HepG2 (cell line): ENCODE measurements around the gene ITPR1. TPM values are rescaled to one million over a fixed set of nuclear protein-coding genes. Genes with fewer than 3 reads are reported as not detected.

Experiments used
- CEBPZ ChIP-seq: IDR thresholded peaks from 2 replicates; pipeline ENCODE4 v1.6.1; 2012; ENCODE audit warnings: low read length, improper control_type of control experiment
- FOXJ3 ChIP-seq: sonication (generic); formaldehyde crosslinking; IDR thresholded peaks from 2 replicates; pipeline ENCODE4 v1.4.0; 2020; ENCODE audit warnings: missing genetic modification reagents, mild to moderate bottlenecking, borderline replicate concordance
- HNF1A ChIP-seq, 2 experiments: sonication (generic) in 1 of 2; formaldehyde crosslinking in 1 of 2; IDR thresholded peaks; 2 replicates each; pipeline versions ENCODE4 v1.4.0 to v1.6.1; 2016 to 2020; ENCODE audit warnings: borderline replicate concordance in 1 of 2, low read depth in 1 of 2, mild to moderate bottlenecking in 1 of 2, missing genetic modification reagents in 1 of 2
- NCOA5 ChIP-seq: sonication (generic); formaldehyde crosslinking; IDR thresholded peaks from 2 replicates; pipeline ENCODE4 v1.4.0; 2020; ENCODE audit warnings: missing genetic modification reagents
- TCF12 ChIP-seq, 2 experiments: fragments of 450-650 bp in 1 of 2; sonication (generic) in 1 of 2; formaldehyde crosslinking in 1 of 2; IDR thresholded peaks; 2 replicates each; pipeline versions ENCODE4 v1.6.1 to v1.8.0; 2017 to 2022; ENCODE audit warnings: antibody characterized with exemption in 1 of 2, mild to moderate bottlenecking in 1 of 2, missing genetic modification reagents in 1 of 2, moderate library complexity in 1 of 2
- ZBTB40 ChIP-seq, 2 experiments: fragments of 450-650 bp in 1 of 2; sonication (generic) in 1 of 2; formaldehyde crosslinking in 1 of 2; IDR thresholded peaks; 2 replicates each; pipeline versions ENCODE4 v1.6.1 to v1.8.0; 2016 to 2022; ENCODE audit warnings: antibody characterized with exemption in 1 of 2, mild to moderate bottlenecking in 1 of 2, missing genetic modification reagents in 1 of 2
- ZNF552 ChIP-seq: sonication (generic); formaldehyde crosslinking; IDR thresholded peaks from 2 replicates; pipeline ENCODE4 v1.9.0; 2022; ENCODE audit warnings: missing genetic modification reagents, mild to moderate bottlenecking, borderline replicate concordance
- ZNF558 ChIP-seq: sonication (generic); formaldehyde crosslinking; IDR thresholded peaks from 2 replicates; pipeline ENCODE4 v1.9.0; 2022; ENCODE audit warnings: mild to moderate bottlenecking, missing genetic modification reagents, borderline replicate concordance
- polyA plus RNA-seq, 8 experiments: library from polyadenylated mRNA; depleted of rRNA in 3 of 8; stranded (reverse) in 7 of 8; unstranded in 1 of 8; fragments of >200 nt; fragmentation: Illumina TruSeq in 4 of 8; extraction: Trizol in 4 of 8; gene quantifications; 2 replicates each; pipeline versions ENCODE4 v1.2.1 to v1.2.3, GENCODE V29; 2011 to 2016; ENCODE audit warnings: low read depth in 4 of 8, missing spikeins in 1 of 8, mixed read lengths in 1 of 8; ENCODE audit not compliant: insufficient read depth in 1 of 8
- total RNA-seq, 5 experiments: library from RNA; depleted of rRNA; stranded (reverse); fragments of >200 nt; fragmentation: Illumina TruSeq; extraction: Trizol; gene quantifications; 2 replicates each; pipeline ENCODE4 v1.2.3, GENCODE V29; 2016; ENCODE audit warnings: low read depth in 1 of 5

Gene ITPR1
- total and polyA plus RNA-seq, 2 of the 13 experiments (the other 11 are each of a cell fraction or from before 2014, with no cell fraction given), result 10.0 to 11.4 TPM

- TF ChIP-seq CEBPZ, result no peak
- no peak for TF ChIP-seq FOXJ3 (CRISPR knock-in tag)
- TF ChIP-seq NCOA5, result no peak
- TF ChIP-seq HNF1A (IDR thresholded peaks at IDR 0.05; ENCODE audit: low read depth), result no peak
- TF ChIP-seq HNF1A (CRISPR knock-in tag; IDR thresholded peaks at IDR 0.05; ENCODE audit: borderline replicate concordance), result no peak
- no peak for TF ChIP-seq ZNF558 (CRISPR knock-in tag)
- no peak for TF ChIP-seq ZNF552 (CRISPR knock-in tag)
- no peak for TF ChIP-seq ZBTB40 (IDR thresholded peaks at IDR 0.05)
- TF ChIP-seq ZBTB40 (CRISPR knock-in tag; IDR thresholded peaks at IDR 0.05), result peak; percentile 48; the same call in 1 of the 2 replicates
- TF ChIP-seq TCF12 (IDR thresholded peaks at IDR 0.05), result no peak
- no peak for TF ChIP-seq TCF12 (CRISPR knock-in tag; IDR thresholded peaks at IDR 0.05)
These were observed 227.3 kb downstream of the ITPR1 start (continued) for GRCh38 chr3:4720316-4721075.
